HT-29 (cell line): ENCODE results near the gene PPP3CA. TPM values are rescaled to one million over a fixed set of nuclear protein-coding genes. Genes with fewer than 3 reads are reported as not detected.
"Not testable (repeated sequence)": the region's sequence is repeated elsewhere in the genome, so short reads cannot be mapped to it uniquely, and the experiment has no call there.

Source experiments
- DNase-seq: peaks from one replicate; pipeline ENCODE4 v3.0.0-alpha.2; 2015; ENCODE audit warnings: low spot score
- total RNA-seq: library from RNA; depleted of rRNA; stranded (reverse); fragments of >200 nt; shearing (Covaris generic); gene quantifications from 2 replicates; pipeline ENCODE4 v1.2.3, GENCODE V29; 2014

Gene PPP3CA
- total RNA-seq, 1 experiment from 2014 or later: 20.3 TPM

- DNase-seq: no peak
Observed at GRCh38 chr4:101217353-101218031, 129.8 kb downstream of the PPP3CA start.

DNA sequence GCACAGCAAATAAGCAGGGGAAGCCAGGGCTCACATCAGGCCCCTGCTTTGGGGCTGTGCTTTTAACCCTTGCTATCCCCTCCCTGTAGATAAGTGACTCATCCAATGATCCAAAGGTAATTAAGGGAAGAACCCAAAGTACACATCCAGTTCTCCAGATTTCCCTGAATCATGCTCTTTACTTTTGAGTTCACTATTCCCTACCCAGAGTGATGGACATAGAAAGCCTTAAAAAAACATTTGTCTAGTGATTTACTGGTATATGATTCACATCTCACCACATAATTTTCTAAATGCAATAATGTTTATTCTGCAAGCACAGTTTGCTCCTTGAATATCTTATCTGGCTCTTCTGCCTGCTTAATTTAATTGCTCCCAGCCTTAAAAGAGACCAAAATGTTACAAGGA lies 136.2 kb downstream of the PPP3CA start:
- peak; percentile 7 for DNase-seq

DNA sequence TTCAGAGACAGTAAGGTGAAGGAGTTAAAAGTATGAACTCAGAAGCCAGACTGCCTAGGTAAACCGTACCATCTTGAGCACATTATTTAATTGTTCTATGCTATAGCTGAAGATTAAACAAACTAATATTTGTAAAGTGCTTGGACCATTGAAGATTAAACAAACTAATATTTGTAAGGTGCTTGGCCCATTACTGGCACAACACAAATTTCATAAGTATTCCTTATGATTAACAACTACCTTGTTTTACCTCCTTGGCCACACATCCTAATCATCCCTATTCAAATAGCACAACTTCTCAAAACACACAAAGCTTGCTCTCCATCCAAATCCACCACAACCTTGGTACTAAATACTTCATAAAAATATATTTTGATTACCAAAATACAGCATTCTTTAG lies 137.0 kb downstream of the PPP3CA start:
- no peak for DNase-seq

- DNase-seq: no peak
Observed at GRCh38 chr4:101208171-101208570, 139.2 kb downstream of the PPP3CA start.

GRCh38 chr4:101205916-101206315 lies 141.4 kb downstream of the PPP3CA start:
- no peak for DNase-seq

DNA sequence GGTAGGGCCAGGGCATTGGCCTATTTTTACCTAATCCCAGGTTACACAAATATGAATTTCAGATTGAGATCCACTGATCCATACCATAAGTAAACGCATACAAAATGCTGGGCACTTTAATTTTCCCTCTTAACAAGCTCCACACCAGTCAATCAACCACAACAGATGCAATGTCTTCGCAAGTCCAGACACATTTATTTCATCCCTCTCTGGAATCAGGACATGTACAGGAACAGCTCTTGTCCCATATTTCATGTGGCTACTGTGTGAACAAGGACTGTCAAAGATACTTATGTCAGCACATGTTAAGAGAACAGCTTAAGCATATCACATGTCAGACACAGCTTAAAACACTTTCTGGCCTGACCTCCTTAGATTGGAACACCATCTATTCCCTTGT lies 145.9 kb downstream of the PPP3CA start:
- DNase-seq: no peak

DNA sequence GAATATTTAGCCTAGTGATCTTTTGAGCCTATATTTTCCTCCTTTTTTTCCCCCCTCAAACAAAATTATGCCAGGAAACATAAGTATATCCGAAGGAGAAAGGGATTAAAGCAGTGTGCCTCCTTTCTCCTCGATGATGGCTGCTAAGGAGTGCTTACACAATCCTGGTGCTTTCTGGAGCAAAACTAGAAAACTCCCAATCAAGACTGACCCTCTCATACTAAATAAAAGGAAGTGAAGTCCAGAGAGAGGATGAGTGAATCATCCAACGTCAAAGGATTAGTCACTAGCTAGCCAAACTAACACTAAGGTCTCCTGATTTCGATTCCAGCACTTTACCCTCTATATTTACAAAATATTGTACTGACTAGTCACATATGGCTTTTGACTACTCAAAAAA lies 146.8 kb downstream of the PPP3CA start:
- peak; percentile 35 for DNase-seq

DNA sequence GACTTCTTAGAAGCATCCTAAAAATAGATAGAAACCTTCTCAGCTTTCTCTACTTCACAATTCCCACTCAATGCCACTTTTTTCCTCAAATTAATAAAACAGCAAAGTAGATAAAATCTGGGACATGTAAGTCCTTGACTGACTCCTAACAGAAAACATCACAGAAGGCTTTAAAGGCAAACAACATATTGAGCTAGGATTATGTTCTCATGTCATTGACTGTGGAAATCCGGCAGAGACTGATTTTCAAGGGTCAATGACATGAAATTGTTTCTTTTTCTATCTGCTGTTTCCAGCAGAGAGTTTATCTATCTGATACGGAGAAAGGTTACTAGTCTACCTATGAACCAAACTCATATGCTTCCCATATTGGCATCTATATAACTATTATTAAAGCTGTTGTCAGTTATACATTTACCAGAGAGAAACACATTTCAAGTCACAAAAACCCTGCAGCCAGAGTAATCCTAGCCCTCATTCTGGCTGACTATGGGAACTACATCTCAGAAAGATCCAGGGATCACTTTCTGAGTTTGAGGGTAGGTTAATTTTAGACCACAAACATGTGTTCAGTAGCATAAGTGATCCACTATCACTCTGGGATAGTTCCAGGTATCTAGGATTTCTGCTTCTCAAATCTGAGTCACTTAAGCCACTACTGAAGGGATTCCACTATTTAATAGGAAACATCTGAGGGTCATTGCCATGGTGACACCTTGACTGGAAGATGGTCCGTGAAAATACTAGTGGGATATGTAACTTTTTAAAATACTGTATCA lies 147.6 kb downstream of the PPP3CA start:
- DNase-seq: no peak

DNA sequence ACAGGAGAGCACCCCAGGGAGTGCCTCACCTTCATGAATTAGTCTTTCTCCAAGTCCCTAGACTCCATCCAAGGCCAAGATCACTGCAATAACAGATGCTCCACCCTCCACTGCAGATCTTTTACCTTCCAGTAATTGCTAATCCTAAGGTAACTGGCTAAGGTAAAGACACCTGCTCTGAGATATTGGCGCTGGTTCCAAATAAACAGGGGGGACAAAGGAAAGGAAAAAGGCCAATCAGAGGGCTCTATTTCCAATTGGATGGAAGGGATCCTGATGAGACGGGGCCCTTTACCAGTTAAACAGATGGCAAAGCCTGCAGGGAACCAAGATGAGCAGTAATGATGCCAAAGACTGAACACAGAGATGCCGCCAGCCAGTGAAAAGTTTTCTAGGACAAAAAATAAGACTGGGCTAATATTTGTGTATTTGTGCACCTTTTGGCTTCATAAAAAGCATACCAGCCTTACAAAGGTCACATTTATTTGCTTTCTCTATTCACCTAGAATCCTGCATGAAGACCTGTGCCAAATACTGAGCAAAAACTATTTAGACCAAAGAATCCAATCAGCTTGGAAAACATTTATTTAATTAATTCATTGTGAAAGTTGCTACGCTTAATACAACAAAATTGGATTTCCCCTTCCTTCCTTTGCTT lies 148.5 kb downstream of the PPP3CA start:
- DNase-seq: no peak

GRCh38 chr4:101197350-101197749 lies 150.0 kb downstream of the PPP3CA start:
- no peak for DNase-seq

GRCh38 chr4:101192244-101192643 lies 155.1 kb downstream of the PPP3CA start:
- DNase-seq: no peak

DNA sequence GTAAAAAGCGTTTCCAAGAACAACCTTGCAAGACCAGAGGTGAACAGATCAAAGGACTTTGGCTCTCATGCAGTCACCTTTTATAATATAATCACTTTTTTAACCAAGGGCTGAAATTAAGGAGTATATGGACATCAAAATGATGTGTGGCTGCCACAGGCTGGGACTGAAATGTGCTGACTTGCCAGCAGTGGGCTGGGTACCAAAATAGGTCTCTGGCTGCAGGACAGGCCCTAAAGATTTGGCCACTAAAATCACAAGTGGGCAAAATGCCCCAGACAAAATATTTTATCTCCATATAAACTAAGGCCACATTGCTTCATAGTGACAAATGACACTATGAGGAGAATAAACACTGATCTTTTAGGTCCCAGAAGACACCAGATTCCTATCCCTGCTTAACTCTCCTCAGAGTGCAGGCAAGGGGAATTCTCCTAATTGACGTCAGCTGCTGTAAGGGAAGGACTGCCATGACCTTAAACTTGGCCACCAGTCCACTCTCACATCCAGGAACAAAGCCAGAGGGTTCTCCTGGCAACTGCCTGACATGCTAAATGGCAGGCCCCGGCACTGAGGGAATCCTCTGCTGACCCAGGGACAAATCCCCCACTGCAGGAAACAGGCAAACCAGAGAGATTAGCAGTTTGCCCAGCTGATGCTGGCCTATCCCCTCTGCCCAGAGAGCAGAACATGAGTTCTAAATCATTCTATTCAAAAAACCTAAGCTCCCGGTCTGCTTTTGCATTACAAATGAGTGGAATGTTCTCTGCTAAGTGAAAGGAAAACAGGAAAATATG lies 155.8 kb downstream of the PPP3CA start:
- DNase-seq: no peak

GRCh38 chr4:101190751-101191150 lies 156.6 kb downstream of the PPP3CA start:
- no peak for DNase-seq

- DNase-seq: no peak
Observed at GRCh38 chr4:101188906-101189305, 158.4 kb downstream of the PPP3CA start.

DNA sequence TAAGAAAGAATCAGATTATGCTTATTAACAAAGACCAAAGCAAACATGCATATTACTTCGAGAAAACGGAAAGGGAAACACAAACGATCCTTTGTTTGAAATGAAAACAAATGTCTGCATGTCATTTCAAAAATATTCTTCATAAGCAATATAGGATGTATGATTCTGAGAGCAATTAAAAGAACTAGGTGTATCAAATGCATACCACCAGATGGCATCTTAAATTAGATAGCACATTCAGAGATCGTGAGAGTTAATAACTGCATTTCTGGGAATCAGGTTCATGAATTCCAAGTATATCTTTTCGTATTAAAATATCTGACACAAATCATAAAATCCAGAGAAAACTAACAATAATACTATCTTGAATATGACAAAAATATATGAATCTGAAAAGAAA lies 159.5 kb downstream of the PPP3CA start:
- peak; percentile 39 for DNase-seq

DNA sequence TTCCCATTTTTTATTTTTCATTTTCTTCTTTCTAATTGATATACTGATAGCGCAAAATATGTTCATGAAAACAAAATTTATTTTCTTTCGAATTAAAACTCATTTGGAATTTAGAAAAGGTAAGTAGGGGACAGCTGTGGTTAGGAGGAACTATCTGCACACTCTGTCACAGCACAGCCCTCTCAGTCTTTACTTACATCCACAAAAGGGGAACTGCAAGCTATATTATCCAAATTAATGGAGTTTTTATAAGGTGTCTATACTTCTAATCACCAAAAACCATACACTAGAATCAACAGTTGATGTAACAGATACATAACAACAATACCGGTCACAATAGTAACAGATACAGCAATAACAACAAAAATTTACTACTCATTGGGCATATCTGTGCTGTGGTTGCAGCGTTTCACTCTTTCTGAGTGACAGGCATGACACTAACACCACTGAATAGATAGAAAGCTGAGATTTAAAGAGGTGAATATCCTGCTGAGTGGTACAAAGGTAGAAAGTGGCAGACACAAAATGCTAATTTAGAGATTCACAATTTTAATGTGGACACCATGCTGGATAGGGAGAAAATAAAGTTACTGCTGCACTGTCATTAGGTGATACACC lies 160.7 kb downstream of the PPP3CA start:
- no peak for DNase-seq

DNA sequence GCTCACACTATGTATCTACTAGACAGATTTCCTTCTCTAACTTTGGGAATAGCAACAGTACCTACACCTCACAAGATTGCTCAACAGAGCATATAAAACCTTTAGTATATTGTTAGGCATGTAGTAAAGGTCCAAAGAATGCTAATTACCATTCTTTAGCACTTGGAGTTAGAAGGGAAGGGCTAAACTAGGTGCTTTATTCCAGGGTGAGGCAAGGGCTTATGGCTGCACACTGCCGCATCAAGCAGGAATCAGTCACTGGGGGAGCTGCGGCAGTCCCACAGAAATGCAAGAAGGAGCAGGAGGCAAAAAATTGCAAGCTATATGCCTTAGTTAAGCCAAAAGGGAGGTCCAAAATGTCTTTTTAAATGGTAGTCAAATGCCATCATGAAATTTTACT lies 162.7 kb downstream of the PPP3CA start:
- no peak for DNase-seq

DNA sequence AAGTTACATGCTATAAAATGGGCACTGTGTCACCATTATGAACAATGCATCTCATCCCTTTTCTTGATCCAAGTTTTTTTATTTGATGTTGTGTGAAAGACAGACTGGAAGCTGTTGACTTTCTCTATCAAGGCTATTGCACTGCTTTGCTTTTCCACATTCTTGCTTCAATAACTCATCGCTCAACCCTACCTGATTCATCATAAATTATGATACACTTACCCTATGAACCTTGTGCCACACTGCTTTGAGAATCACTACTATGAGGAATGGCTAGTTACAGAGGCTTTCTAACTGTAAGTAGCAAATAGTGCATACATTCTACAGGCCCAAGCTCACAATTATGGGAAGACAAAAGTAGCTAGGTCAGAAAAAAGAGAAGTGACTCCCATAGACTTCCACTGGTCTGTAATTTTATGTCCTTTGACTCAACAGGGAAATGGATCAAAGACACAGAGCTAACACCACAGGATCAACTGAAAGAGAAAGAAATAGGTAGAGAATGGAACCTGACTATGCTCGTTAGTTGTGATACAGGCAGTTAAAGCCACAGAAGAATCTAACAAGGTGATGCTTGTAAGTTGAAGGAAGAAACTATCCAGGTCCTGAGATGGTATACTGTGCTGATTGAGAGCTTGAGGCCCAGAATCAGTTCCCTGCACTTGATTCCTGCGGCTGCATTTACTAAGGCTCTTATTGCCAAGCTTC lies 163.5 kb downstream of the PPP3CA start:
- DNase-seq: peak; percentile 63

DNA sequence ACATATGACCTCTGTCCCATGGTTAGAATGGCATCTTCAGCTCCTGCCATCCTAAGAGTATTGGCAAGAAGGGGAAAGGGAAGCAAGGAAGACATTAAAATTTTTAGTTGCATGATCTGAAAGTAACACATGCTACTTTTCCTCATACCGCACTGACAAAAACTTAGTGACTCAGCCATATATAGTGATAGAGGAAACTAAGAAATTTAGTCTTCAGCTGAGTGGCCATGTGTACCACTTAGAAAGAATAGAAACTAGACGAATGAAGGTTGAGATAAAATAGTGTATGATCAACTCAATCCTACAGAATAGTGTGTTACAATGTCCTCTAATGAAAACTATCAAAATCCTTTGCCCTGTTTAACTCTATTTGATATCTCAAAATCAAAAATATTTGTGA lies 164.1 kb downstream of the PPP3CA start:
- DNase-seq: no peak

GRCh38 chr4:101182688-101183087 lies 164.6 kb downstream of the PPP3CA start:
- DNase-seq: not testable (repeated sequence)

- DNase-seq: no peak
Observed at GRCh38 chr4:101178731-101179130, 168.6 kb downstream of the PPP3CA start.
